Neural progenitor cell (in vitro differentiated cells): ENCODE results near the gene ZIC1. TPM values are rescaled to one million over a fixed set of nuclear protein-coding genes. Genes with fewer than 3 reads are reported as not detected.

ENCODE experiments used
- DNase-seq: peaks from one replicate; pipeline ENCODE4 v3.0.0-alpha.2; 2016; ENCODE audit warnings: low spot score
- H2AFZ ChIP-seq: fragments of 200-600 bp; sonication (generic); replicated peaks from 2 replicates; pipeline ENCODE4 v1.6.1; 2016; ENCODE audit warnings: antibody characterized with exemption
- H3F3A ChIP-seq: fragments of 200-600 bp; sonication (generic); 2 replicates; pipeline ENCODE4 v1.6.1; 2016; ENCODE audit warnings: antibody characterized with exemption, low read depth
- H3K27ac ChIP-seq: fragments of 200-600 bp; sonication (generic); 2 replicates; pipeline ENCODE4 v1.5.1; 2016; ENCODE audit warnings: mild to moderate bottlenecking
- H3K27me3 ChIP-seq: fragments of 200-600 bp; sonication (generic); 2 replicates; pipeline ENCODE4 v1.6.1; 2016; ENCODE audit warnings: mild to moderate bottlenecking, moderate library complexity
- H3K36me3 ChIP-seq: fragments of 200-600 bp; sonication (generic); 2 replicates; pipeline ENCODE4 v1.5.1; 2016
- H3K4me1 ChIP-seq: fragments of 200-600 bp; sonication (generic); 2 replicates; pipeline ENCODE4 v1.6.1; 2016; ENCODE audit warnings: mixed run types
- H3K4me2 ChIP-seq: fragments of 200-600 bp; sonication (generic); 2 replicates; pipeline ENCODE4 v1.6.1; 2016
- H3K4me3 ChIP-seq: fragments of 200-600 bp; sonication (generic); 2 replicates; pipeline ENCODE4 v1.5.1; 2016
- H3K79me2 ChIP-seq: fragments of 200-600 bp; sonication (generic); 2 replicates; pipeline ENCODE4 v1.6.1; 2016; ENCODE audit warnings: low read depth
- H3K9ac ChIP-seq: fragments of 200-600 bp; sonication (generic); 2 replicates; pipeline ENCODE4 v1.6.1; 2016
- H3K9me3 ChIP-seq: fragments of 200-600 bp; sonication (generic); 2 replicates; pipeline ENCODE4 v1.5.1; 2016; ENCODE audit warnings: low read depth
- H4K20me1 ChIP-seq: fragments of 200-600 bp; sonication (generic); 2 replicates; pipeline ENCODE4 v1.6.1; 2016; ENCODE audit warnings: low read depth
- H3K27ac Mint-ChIP-seq: 3 replicates; pipeline ENCODE4 v1.8.0; 2021; ENCODE audit warnings: mixed read lengths
- H3K27me3 Mint-ChIP-seq: 2 replicates; pipeline ENCODE4 v1.8.0; 2022; ENCODE audit warnings: low read depth, mild to moderate bottlenecking, inconsistent platforms, moderate library complexity, mixed read lengths; ENCODE audit not compliant: insufficient read depth
- H3K36me3 Mint-ChIP-seq: 3 replicates; pipeline ENCODE4 v1.8.0; 2021; ENCODE audit warnings: mixed read lengths
- H3K4me1 Mint-ChIP-seq: 3 replicates; pipeline ENCODE4 v1.8.0; 2021; ENCODE audit warnings: mixed read lengths
- H3K4me3 Mint-ChIP-seq: 3 replicates; pipeline ENCODE4 v1.8.0; 2021; ENCODE audit warnings: mild to moderate bottlenecking, moderate library complexity, mixed read lengths
- H3K9me3 Mint-ChIP-seq: 3 replicates; pipeline ENCODE4 v1.8.0; 2020; ENCODE audit warnings: mixed read lengths
- CTCF ChIP-seq: fragments of 200-600 bp; sonication (generic); IDR thresholded peaks from 2 replicates; pipeline ENCODE4 v1.5.1; 2017; ENCODE audit warnings: antibody characterized with exemption, mild to moderate bottlenecking
- EZH2 ChIP-seq: fragments of 200-600 bp; sonication (generic); IDR thresholded peaks from 2 replicates; pipeline ENCODE4 v1.6.1; 2017; ENCODE audit warnings: antibody characterized with exemption, mild to moderate bottlenecking, moderate library complexity
- EZH2phosphoT487 ChIP-seq: fragments of 200-600 bp; sonication (generic); IDR thresholded peaks from 2 replicates; pipeline ENCODE4 v1.6.1; 2017; ENCODE audit warnings: antibody characterized with exemption
- total RNA-seq: library from RNA; depleted of rRNA; stranded (reverse); fragments of >200 nt; gene quantifications from 2 replicates; pipeline ENCODE4 v1.2.3, GENCODE V29; 2015; ENCODE audit warnings: low replicate concordance

The ZIC1 gene
- total RNA-seq, 1 donor from 2014 or later: 0.56 TPM

GRCh38 chr3:147383617-147384016, 25.5 kb upstream of the ZIC1 start:
- H3K4me2 ChIP-seq: no peak overlapping the region
- no peak overlapping the region for H2AFZ ChIP-seq
- no peaks in the 10 kb centered on the region for H3K79me2 ChIP-seq
- no peaks in the 10 kb centered on the region for H3K9me3 ChIP-seq
- peak; percentile 68 for DNase-seq
- TF ChIP-seq EZH2 (no peak), CTCF (peak; percentile 66)
- H4K20me1 ChIP-seq: peaks cover 59% of the 10 kb centered on the region
- H3K27ac Mint-ChIP-seq: peak overlapping the region; percentile 95
- H3K27ac ChIP-seq: no peak overlapping the region
- H3F3A ChIP-seq: peaks cover 54% of the 10 kb centered on the region
- H3K4me3 Mint-ChIP-seq: peak overlapping the region; percentile 75
- H3K36me3 ChIP-seq: no peaks in the 10 kb centered on the region
- H3K9ac ChIP-seq: no peak overlapping the region
- H3K4me1 Mint-ChIP-seq: peaks cover 96% of the 10 kb centered on the region
- H3K36me3 Mint-ChIP-seq: peaks cover 21% of the 10 kb centered on the region
- H3K4me3 ChIP-seq: no peak overlapping the region
- H3K4me1 ChIP-seq: peaks cover 45% of the 10 kb centered on the region
- H3K9me3 Mint-ChIP-seq: peaks cover 3% of the 10 kb centered on the region
- H3K27me3 Mint-ChIP-seq: peaks cover 3% of the 10 kb centered on the region
- peaks cover 100% of the 10 kb centered on the region for H3K27me3 ChIP-seq

- Histone ChIP-seq H2AFZ (no peak overlapping the region), H3K36me3 (no peaks in the 10 kb centered on the region), H3K9me3 (no peaks in the 10 kb centered on the region), H3K4me2 (peak overlapping the region; percentile 41), H4K20me1 (peaks cover 61% of the 10 kb centered on the region), H3K79me2 (no peaks in the 10 kb centered on the region), H3K27me3 (peaks cover 100% of the 10 kb centered on the region), H3K9ac (no peak overlapping the region), H3K27ac (no peak overlapping the region), H3K4me1 (peaks cover 51% of the 10 kb centered on the region), H3F3A (peaks cover 56% of the 10 kb centered on the region), H3K4me3 (no peak overlapping the region)
- DNase-seq: peak; percentile 73
- Mint-ChIP-seq H3K36me3 (peaks cover 21% of the 10 kb centered on the region), H3K4me3 (peak overlapping the region; percentile 91), H3K4me1 (peaks cover 96% of the 10 kb centered on the region), H3K9me3 (peaks cover 3% of the 10 kb centered on the region), H3K27ac (peak overlapping the region; percentile 100), H3K27me3 (peaks cover 3% of the 10 kb centered on the region)
- TF ChIP-seq EZH2: peak; percentile 2
- no peak for TF ChIP-seq EZH2phosphoT487
- TF ChIP-seq CTCF: peak; percentile 74
Observed at GRCh38 chr3:147384210-147385058, 24.7 kb upstream of the ZIC1 start.

GRCh38 chr3:147385059-147386012, 23.8 kb upstream of the ZIC1 start:
- peaks cover 67% of the 10 kb centered on the region for H4K20me1 ChIP-seq
- TF ChIP-seq EZH2 (peak; percentile 21), EZH2phosphoT487 (peak; percentile 12), CTCF (no peak)
- H2AFZ ChIP-seq: no peak overlapping the region
- H3K27me3 Mint-ChIP-seq: peaks cover 3% of the 10 kb centered on the region
- H3K4me3 ChIP-seq: no peak overlapping the region
- H3K27me3 ChIP-seq: peaks cover 100% of the 10 kb centered on the region
- no peak overlapping the region for H3K27ac ChIP-seq
- peaks cover 57% of the 10 kb centered on the region for H3F3A ChIP-seq
- peaks cover 21% of the 10 kb centered on the region for H3K36me3 Mint-ChIP-seq
- peak overlapping the region; percentile 100 for H3K27ac Mint-ChIP-seq
- H3K79me2 ChIP-seq: no peaks in the 10 kb centered on the region
- peaks cover 96% of the 10 kb centered on the region for H3K4me1 Mint-ChIP-seq
- H3K4me3 Mint-ChIP-seq: peak overlapping the region; percentile 91
- peaks cover 53% of the 10 kb centered on the region for H3K4me1 ChIP-seq
- no peak overlapping the region for H3K9ac ChIP-seq
- peak overlapping the region; percentile 41 for H3K4me2 ChIP-seq
- no peaks in the 10 kb centered on the region for H3K36me3 ChIP-seq
- no peak for DNase-seq
- H3K9me3 ChIP-seq: no peaks in the 10 kb centered on the region
- H3K9me3 Mint-ChIP-seq: peaks cover 3% of the 10 kb centered on the region
